GM21529 (cell line): ENCODE data around the gene POT1.
A peak's percentile ranks its signal among the peaks of the same experiment; 100 is the strongest.

Experiments used
- ATAC-seq: cut with Tn5 transposase; IDR thresholded peaks from one replicate; pipeline ENCODE4 v1.9.1; 2021; ENCODE audit not compliant: unreplicated experiment

The POT1 gene

GRCh38 chr7:124812764-124813163, 116.9 kb downstream of the POT1 start:
- no peak for ATAC-seq

- ATAC-seq, result no peak
These were observed 118.3 kb downstream of the POT1 start for GRCh38 chr7:124811341-124811740.

- no peak for ATAC-seq
These were observed 119.0 kb downstream of the POT1 start for GRCh38 chr7:124810605-124811004.

GRCh38 chr7:124808206-124808605, 121.4 kb downstream of the POT1 start:
- no peak for ATAC-seq

GRCh38 chr7:124801330-124801895, 128.2 kb downstream of the POT1 start:
- ATAC-seq, result no peak

GRCh38 chr7:124800386-124800785, 129.2 kb downstream of the POT1 start:
- ATAC-seq, result no peak

GRCh38 chr7:124799448-124799847, 130.2 kb downstream of the POT1 start:
- ATAC-seq, result no peak

- ATAC-seq, result no peak
These were observed 132.9 kb downstream of the POT1 start for GRCh38 chr7:124796771-124797170.

- ATAC-seq, result no peak
These were observed 136.9 kb downstream of the POT1 start for GRCh38 chr7:124792696-124793095.

- ATAC-seq, result no peak
These were observed 137.6 kb downstream of the POT1 start for GRCh38 chr7:124792002-124792401.

- ATAC-seq, result no peak
These were observed 138.2 kb downstream of the POT1 start for GRCh38 chr7:124791426-124791825.

GRCh38 chr7:124790645-124791044, 139.0 kb downstream of the POT1 start:
- ATAC-seq, result no peak

GRCh38 chr7:124785994-124786393, 143.6 kb downstream of the POT1 start:
- ATAC-seq, result no peak

GRCh38 chr7:124784879-124785818, 144.5 kb downstream of the POT1 start:
- ATAC-seq, result peak; percentile 96

- no peak for ATAC-seq
These were observed 146.4 kb downstream of the POT1 start for GRCh38 chr7:124783271-124783670.

GRCh38 chr7:124781907-124782734, 147.5 kb downstream of the POT1 start:
- no peak for ATAC-seq

- no peak for ATAC-seq
These were observed 148.2 kb downstream of the POT1 start for GRCh38 chr7:124781418-124781817.

GRCh38 chr7:124780608-124781007, 149.0 kb downstream of the POT1 start:
- no peak for ATAC-seq

- no peak for ATAC-seq
These were observed 149.6 kb downstream of the POT1 start for GRCh38 chr7:124780056-124780455.

GRCh38 chr7:124779620-124780019, 150.0 kb downstream of the POT1 start:
- no peak for ATAC-seq

GRCh38 chr7:124779194-124779593, 150.4 kb downstream of the POT1 start:
- ATAC-seq, result no peak

GRCh38 chr7:124777268-124777667, 152.4 kb downstream of the POT1 start:
- ATAC-seq, result no peak
